ENCODE data around the gene RHEB.

Gene RHEB

DNA sequence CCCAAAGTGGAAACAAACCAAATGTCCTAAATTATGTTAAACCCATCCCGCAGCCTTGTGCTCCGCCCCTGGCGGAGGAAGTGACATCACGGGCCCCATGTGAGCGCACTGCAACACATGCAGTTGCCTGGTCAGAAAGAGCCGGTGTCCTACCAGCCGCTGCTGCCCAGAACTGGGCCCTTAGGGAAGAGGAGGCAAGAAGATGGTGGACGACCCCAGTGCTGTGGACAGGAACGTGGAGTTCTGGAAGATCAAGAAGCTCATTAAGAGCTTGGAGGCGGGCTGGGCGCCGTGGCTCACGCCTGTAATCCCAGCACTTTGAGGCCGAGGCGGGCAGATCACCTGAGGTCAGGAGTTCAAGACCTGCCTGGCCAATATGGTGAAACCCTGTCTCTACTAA is 18.0 kb downstream of the RHEB start:
- DNase-seq = no peak

DNA sequence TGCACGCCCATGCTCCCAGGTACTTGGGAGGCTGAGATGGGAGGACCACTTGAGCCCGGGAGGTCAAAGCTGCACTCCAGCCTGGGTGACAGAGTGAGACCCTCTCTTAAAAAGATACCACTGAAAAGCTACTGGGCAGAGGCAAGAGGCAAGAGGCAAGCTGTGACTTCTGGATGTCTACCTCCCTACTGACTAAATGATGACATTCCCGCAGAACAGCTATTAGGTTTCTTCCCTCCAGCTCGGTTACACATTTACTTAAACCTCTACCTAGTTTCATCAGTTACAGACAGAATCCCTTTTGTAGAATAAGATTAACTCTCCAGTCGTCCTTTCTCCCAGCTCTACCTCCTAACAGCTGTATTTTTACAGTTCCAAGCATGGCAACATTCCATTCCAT is 21.2 kb downstream of the RHEB start:
- DNase-seq = no peak

DNA sequence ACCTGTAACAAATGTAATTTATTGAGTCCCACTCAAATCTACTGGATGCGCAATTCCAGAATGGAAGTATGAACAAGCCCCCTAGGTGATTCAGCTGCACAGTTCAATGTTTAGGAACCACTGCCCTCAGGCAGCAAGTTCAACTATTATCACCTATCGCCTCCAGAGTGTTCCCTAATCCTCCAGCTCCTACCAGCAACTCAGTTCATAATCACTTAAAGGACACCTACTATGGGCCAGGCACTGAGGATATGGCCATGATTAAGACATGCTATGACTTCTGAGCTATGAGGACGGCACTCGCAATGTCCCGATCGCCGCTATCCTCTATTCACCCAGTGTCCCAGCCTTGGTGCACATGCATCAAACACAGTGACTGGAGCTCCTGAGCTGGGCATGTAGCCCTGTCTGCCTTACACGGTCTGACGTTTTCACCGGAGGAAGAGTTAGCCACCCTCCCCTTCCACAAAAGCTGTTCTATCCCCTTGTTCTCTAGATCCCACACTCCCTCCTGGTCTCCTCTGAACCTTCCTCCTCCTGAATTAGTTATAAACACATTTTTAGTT is 22.3 kb downstream of the RHEB start:
- DNase-seq = no peak

DNA sequence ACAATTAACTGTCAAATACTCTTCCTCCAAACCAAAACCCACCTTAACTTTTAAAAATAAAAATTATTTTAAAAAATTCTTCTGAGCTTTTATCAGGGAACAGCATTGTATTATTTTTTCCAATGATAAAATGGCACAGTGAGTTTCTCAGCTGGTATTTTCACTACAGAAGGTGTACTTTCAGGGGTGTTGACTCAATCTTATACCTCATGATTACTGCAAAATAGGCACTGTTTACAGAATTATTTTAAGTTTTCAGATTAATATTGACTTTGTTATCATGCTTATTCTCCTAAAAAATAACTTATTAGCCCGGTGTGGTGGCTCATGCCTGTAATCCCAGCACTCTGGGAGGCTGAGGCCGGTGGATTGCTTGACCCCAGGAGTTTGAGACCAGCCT is 24.3 kb downstream of the RHEB start:
- DNase-seq = no peak

- DNase-seq = no peak
Measured at GRCh38 chr7:151494298-151495284, 25.1 kb downstream of the RHEB start.

DNA sequence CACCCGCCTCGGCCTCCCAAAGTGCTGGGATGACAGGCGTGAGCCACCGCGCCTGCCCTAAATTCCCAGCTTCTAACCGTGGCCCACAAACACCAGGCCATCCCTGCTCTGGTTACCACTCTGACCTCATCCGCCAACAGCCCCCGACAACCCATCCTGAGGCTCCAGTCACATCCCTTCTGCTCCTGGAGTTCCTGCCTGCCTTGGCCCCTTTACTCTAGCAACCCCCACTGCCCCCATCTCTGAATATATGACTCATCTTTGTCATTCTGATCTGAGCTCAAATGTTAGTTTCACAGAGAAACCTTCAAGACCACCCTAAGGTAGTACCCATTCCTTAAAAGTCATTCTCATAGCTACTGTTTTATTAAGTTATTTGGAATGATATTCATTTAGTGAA is 26.6 kb downstream of the RHEB start:
- DNase-seq = no peak

- no peak for DNase-seq
Measured at GRCh38 chr7:151491859-151492258, 27.8 kb downstream of the RHEB start.

DNA sequence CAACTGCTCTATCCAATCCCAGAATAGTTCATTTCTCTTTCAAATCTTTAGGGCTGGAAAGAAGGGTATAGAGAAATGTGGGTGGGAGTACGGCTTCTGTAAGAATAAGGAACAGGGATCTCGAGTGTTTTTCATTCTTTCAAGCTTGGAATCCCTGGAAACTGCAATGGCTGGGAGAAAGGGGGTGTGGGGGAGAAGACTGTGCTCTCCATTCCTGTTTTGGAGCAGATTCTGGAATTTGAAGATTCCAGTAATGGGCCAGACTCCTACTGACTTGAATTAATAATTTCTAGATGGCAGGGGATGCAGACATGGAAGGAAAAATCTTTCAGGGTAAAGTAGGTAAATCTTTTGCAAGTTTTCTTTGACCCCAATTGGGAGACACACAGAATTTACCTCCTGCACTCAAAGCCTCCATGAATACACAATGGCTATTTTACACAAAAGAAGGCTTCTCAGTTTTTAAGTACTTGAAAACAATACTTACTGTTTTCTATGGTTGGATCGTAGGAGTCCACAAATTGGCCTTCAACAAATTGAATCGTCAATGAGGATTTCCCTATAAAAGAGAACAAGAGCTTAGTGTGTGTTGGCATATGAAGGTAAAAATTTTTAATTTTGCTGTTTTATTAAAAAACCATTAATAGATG is 29.1 kb downstream of the RHEB start:
- no peak for DNase-seq

DNA sequence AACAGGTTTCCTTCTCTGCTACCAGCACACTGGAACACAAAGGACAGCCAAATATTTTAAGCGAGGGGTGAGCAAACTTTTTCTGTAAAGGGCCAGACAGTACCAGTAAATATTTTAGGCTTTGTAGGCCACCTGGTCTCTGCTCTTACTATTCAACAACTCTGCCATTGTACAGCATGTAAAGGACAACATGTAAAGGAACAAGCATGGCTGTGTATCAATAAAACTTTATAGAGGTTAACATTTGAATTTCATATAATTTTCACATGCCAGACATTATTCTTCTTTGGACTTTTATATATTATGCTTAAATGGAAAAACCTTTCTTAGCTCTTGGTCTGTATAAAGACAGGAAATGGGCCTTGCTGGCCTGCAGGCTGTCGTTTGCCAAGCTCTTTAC is 30.2 kb downstream of the RHEB start:
- DNase-seq = no peak

DNA sequence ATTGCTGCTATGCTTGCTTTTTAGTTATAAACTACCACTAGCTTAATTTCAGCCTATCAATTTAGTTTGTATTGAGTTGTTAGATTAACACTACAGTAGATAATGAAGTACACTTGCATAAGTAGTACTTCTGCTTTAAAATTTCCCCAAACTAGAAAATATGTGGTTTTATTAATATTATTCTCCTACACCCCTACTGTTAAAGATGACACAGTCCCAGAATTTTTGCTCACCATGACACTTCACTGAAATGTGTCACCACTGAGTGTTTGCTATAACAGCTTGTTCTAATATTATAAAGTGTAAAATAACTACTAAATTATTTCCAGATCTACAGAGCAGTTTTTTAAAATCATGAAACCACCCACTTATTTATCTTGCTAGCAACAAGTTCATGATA is 31.6 kb downstream of the RHEB start:
- DNase-seq = no peak

DNA sequence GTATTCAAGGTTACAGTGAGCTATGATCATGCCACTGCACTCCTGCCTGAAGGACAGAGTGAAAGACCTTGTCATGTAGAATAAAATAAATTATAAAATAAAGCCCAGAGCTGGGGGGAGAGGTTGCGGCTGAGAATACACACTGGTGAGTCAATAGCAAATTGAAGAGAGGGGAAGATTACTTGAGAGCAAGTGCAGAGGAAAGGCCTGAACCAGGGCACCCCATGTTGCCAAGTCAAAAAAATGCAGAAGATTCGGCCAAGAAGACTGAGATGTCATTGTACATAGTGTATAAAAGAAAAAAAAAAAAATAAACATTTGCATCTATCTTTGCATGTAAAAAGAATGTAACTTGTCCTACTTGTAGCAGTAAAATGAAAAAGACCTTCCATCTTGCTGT is 32.5 kb downstream of the RHEB start:
- no peak for DNase-seq

DNA sequence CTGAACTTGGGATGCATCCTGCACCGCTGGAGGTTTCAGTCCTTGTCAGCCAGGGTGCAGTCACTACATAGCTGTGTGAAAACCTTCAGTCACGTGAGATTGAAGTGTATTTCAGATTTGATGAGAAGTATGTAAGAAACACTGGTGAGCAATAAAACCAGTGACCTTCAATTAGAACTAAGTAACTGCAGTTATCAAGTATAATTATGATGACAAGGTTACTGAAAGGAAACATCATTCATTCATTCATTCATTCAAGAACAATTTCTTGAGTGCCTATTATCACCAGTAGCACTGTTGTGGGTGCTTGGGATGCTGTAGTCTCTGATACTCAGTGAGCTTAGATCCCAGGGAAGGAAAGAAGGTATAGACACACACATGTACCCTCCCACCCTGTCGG is 33.6 kb downstream of the RHEB start:
- no peak for DNase-seq

- DNase-seq = no peak
Measured at GRCh38 chr7:151484971-151485707, 34.6 kb downstream of the RHEB start.

DNA sequence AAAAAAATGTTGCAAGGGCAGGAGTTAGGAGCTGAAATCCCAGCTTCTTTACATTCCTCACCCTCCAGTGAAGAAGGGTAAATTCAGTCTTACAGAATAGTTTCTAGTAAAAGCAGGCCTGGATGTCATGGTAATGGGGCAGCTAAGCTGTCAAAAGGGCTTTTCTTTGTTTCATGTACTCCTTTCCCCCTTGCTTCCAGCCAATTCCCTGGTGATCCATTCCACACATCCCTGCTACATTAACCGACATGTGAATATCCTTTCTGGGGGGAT is 36.0 kb downstream of the RHEB start:
- DNase-seq = no peak

DNA sequence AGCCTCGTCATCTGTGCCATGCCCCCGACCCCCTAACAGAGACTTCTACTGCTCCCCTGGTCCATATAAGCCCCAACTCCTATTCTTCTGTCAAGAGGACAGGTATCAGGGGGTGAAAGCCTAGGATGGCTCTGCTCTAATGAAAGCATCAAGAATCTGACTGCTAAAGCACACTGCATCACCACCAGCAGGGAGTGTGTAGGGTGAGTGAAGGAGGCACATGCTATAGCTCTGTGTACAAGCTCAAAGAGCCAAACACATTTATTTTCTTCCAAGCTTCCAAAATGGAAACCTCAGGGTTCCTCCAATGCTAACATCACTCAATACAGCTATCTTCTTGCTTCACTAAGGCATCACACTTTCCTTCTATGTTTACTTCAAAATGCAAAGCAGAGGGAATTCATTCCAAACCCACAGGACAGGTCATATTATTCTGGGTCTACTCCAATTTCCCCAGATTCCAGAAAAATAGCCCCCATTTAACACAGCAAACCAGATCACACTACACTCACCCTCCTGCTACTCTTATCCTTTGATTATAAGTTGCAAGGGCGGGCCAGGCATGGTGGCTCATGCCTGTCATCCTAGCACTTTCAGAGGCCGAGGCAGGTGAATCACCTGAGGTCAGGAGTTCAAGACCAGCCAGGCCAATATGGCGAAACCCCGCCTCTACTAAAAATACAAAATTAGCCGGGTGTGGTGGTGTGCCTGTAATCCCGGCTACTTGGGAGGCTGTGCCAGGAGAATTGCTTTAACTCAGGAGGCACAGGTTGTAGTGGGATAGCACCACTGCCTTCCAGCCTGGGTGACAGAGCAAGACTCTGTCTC is 36.6 kb downstream of the RHEB start:
- DNase-seq = no peak

DNA sequence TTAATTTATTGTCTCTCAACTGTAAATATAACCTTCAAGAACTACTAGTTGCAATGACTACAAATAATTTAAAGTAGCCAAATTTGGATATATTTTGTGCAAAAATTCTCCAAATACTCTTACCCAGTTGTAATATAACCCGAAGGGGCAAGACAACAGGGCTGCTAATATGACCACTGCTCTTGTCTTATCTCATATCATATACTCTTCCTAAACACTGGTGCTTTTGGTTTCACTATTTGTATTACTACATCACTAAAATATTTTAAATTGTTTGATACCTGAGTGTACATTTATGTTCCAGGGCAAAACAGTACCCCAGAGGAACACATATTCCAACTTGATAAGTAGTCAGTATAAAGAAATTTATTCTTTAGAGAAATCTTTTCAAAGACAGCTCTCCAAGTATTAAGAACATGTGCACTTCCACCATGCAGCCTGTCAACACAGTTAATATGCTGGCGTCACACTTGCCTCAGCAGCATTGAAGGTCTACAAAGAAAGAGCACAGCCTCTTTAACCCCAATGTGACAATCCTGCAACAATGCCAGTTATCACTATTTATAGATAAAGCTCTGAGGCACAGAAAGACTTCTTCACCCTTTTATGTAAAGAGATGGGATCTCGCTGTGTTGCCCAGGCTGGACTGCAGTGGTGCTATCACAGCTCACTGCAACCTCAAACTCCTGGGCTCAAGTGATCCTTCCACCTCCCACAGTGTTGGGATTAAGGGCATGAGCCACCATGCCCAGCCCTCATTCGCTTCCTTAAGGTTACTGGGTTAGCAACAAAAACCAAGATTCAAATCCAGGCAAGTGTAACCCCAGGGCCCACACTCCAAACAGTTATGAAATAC is 37.8 kb downstream of the RHEB start:
- no peak for DNase-seq

DNA sequence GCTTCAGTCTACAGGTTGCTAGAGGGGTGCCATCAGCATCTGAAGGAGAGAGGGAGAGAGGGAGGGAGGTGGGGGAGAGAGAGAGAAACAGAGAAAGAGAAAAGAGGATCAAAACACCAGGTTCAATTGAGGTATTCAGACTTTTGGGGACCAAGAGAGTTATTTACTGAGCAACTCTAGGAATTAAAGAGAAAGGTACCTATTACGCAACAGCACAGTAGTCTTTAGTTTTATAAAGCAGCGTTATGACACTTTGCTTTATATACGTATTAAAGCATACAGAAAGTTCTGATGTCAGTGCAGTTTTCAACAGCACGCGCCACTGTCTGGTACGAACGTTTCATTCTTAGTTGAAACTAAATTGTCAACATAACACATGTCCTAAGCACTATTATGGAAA is 41.8 kb downstream of the RHEB start:
- DNase-seq = no peak

GRCh38 chr7:151472644-151473380 is 46.9 kb downstream of the RHEB start:
- DNase-seq = no peak

- no peak for DNase-seq
Measured at GRCh38 chr7:151470711-151471110, 49.0 kb downstream of the RHEB start.

GRCh38 chr7:151469281-151469680 is 50.4 kb downstream of the RHEB start:
- DNase-seq = no peak

All from DMS 273 treated with DMSO at 0.1 percent for 48 hours (cell line).